GM12891 (cell line): ENCODE measurements around the gene ZNF716.

ENCODE experiments used
- POLR2A ChIP-seq: IDR thresholded peaks from 2 replicates; pipeline ENCODE4 v1.6.1; 2011; ENCODE audit warnings: low read depth, low read length, control low read depth
- POLR2AphosphoS5 ChIP-seq: IDR thresholded peaks from 2 replicates; pipeline ENCODE4 v1.6.1; 2011; ENCODE audit warnings: low read depth, low read length, control low read depth
- POU2F2 ChIP-seq: IDR thresholded peaks from 2 replicates; pipeline ENCODE4 v1.6.1; 2011; ENCODE audit warnings: low read depth, mild to moderate bottlenecking, control low read depth, low read length, moderate library complexity
- SPI1 ChIP-seq: IDR thresholded peaks from 2 replicates; pipeline ENCODE4 v1.6.1; 2011; ENCODE audit warnings: low read depth, low read length, control low read depth
- TAF1 ChIP-seq: IDR thresholded peaks from 2 replicates; pipeline ENCODE4 v1.6.1; 2011; ENCODE audit warnings: low read depth, low read length, control low read depth

GRCh38 chr7:57437581-57437980, 12.4 kb upstream of the ZNF716 start:
- TF ChIP-seq TAF1 (no peak), POLR2A (no peak), SPI1 (no peak), POLR2AphosphoS5 (no peak), POU2F2 (no peak)
